ENCODE measurements around the gene S100PBP. TPM values are rescaled to one million over a fixed set of nuclear protein-coding genes. Genes with fewer than 3 reads are reported as not detected.
A peak's percentile ranks its signal among the peaks of the same experiment; 100 is the strongest.
"Not testable (repeated sequence)": the region's sequence is repeated elsewhere in the genome, so short reads cannot be mapped to it uniquely, and the experiment has no call there.

Gene S100PBP
- total RNA-seq, 2 donors from 2014 or later = 15.6 to 27.0 TPM

- Histone ChIP-seq H3K27ac (peak overlapping the region; percentile 28 to 77 (median 60)), H3K4me3 (no peak overlapping the region), H3K4me1 (peaks cover 33% of the 10 kb centered on the region), H3K9me3 (no peaks in the 10 kb centered on the region), H3K27me3 (no peaks in the 10 kb centered on the region), H3K36me3 (replicated peaks in 1 of 2; ENCODE audit: insufficient read depth in 1 of 2, low read depth in 2 of 2) (no peaks in the 10 kb centered on the region)
- TF ChIP-seq CTCF (IDR thresholded peaks at IDR 0.05) = no peak
- no peak for TF ChIP-seq POLR2A (IDR thresholded peaks at IDR 0.05)
- DNase-seq (peak; percentile 75 to 89 (median 85)), ATAC-seq (peak; percentile 76)
- intact Hi-C loops (cut with DNase I) = no loop called here
- WGBS, 2 donors = 48 to 71% methylated on average over 3 of the region's 3 CpGs
Observed at GRCh38 chr1:32903991-32904785, 86.7 kb downstream of the S100PBP start.

GRCh38 chr1:32904797-32905196, 87.3 kb downstream of the S100PBP start:
- 0 to 22% methylated on average over 2 of the region's 2 CpGs for WGBS, 2 donors
- Histone ChIP-seq H3K27me3 (no peaks in the 10 kb centered on the region), H3K9me3 (no peaks in the 10 kb centered on the region), H3K4me3 (no peak overlapping the region), H3K36me3 (replicated peaks in 1 of 2; ENCODE audit: insufficient read depth in 1 of 2, low read depth in 2 of 2) (no peaks in the 10 kb centered on the region), H3K27ac (peak overlapping the region in 3 of 4 donors; percentile 60 to 77 (median 60)), H3K4me1 (peaks cover 33% of the 10 kb centered on the region)
- ATAC-seq (peak; percentile 16), DNase-seq (no peak)
- TF ChIP-seq CTCF (IDR thresholded peaks at IDR 0.05) = no peak
- no peak for TF ChIP-seq POLR2A (IDR thresholded peaks at IDR 0.05)
- intact Hi-C loops (cut with DNase I) = no loop called here

GRCh38 chr1:32905588-32905987, 88.1 kb downstream of the S100PBP start:
- H3K4me3 ChIP-seq; H3K27me3 ChIP-seq; H3K9me3 ChIP-seq; ATAC-seq; intact Hi-C loops (cut with DNase I); DNase-seq; H3K36me3 ChIP-seq (replicated peaks in 1 of 2; ENCODE audit: insufficient read depth in 1 of 2, low read depth in 2 of 2): not testable (repeated sequence)
- peak overlapping the region in 1 of 4 donors; percentile 60 for H3K27ac ChIP-seq
- H3K4me1 ChIP-seq = peaks cover 26% of the 10 kb centered on the region
- WGBS, 2 donors = 84 to 88% methylated on average over 10 of the region's 10 CpGs

- peaks cover 20% of the 10 kb centered on the region for H3K4me1 ChIP-seq
- ATAC-seq = no peak
- H3K9me3 ChIP-seq = no peaks in the 10 kb centered on the region
- H3K27ac ChIP-seq = no peak overlapping the region
- intact Hi-C loops (cut with DNase I) = no loop called here
- no peak overlapping the region for H3K4me3 ChIP-seq
- H3K36me3 ChIP-seq (replicated peaks in 1 of 2; ENCODE audit: insufficient read depth in 1 of 2, low read depth in 2 of 2) = no peaks in the 10 kb centered on the region
- WGBS, 2 donors = 89 to 92% methylated on average over 7 of the region's 7 CpGs
- H3K27me3 ChIP-seq = no peaks in the 10 kb centered on the region
- TF ChIP-seq CTCF (IDR thresholded peaks at IDR 0.05) (no peak), POLR2A (IDR thresholded peaks at IDR 0.05) (no peak)
- DNase-seq = no peak
Observed at GRCh38 chr1:32906654-32907053, 89.2 kb downstream of the S100PBP start.

GRCh38 chr1:32907435-32907834, 90.0 kb downstream of the S100PBP start:
- no peak overlapping the region for H3K27ac ChIP-seq
- TF ChIP-seq CTCF (IDR thresholded peaks at IDR 0.05) = no peak
- TF ChIP-seq POLR2A (IDR thresholded peaks at IDR 0.05) = no peak
- no peaks in the 10 kb centered on the region for H3K36me3 ChIP-seq (replicated peaks in 1 of 2; ENCODE audit: insufficient read depth in 1 of 2, low read depth in 2 of 2)
- DNase-seq (no peak), ATAC-seq (no peak)
- intact Hi-C loops (cut with DNase I) = no loop called here
- H3K4me3 ChIP-seq = no peak overlapping the region
- H3K27me3 ChIP-seq = no peaks in the 10 kb centered on the region
- H3K4me1 ChIP-seq = peaks cover 19% of the 10 kb centered on the region
- no peaks in the 10 kb centered on the region for H3K9me3 ChIP-seq
- 37 to 40% methylated on average over 4 of the region's 4 CpGs for WGBS, 2 donors

Other genes with a start within 250 kb of the S100PBP start
- 10 to 100 TPM; 12.5 to 22.7 TPM for gene ZBTB8OS, start 167.1 kb upstream of the S100PBP start, total RNA-seq
- gene RBBP4, start 166.4 kb upstream of the S100PBP start, total RNA-seq = 10 to 100 TPM; 40.2 to 63.8 TPM
- 1 to 10 TPM; 2.3 to 4.9 TPM for gene SYNC, start 114.9 kb upstream of the S100PBP start, total RNA-seq
- gene YARS1, start 295 bp upstream of the S100PBP start, total RNA-seq = 10 to 100 TPM; 40.2 to 76.8 TPM
- not detected for gene FNDC5, start 53.3 kb downstream of the S100PBP start, total RNA-seq
- gene HPCA, start 68.8 kb downstream of the S100PBP start, total RNA-seq = not detected
- 10 to 100 TPM; 40.2 to 41.2 TPM for gene TMEM54, start 83.7 kb downstream of the S100PBP start, total RNA-seq
- gene RNF19B, start 147.2 kb downstream of the S100PBP start, total RNA-seq = 10 to 100 TPM in 1 of 2 donors, 1 to 10 TPM in 1; 7.5 to 19.8 TPM
- 100 to 1,000 TPM in 1 of 2 donors, 10 to 100 TPM in 1; 76.8 to 533 TPM for gene AK2, start 219.2 kb downstream of the S100PBP start, total RNA-seq